Stimulated activated CD8-positive, alpha-beta memory T cell treated with anti-CD3 and anti-CD28 coated beads, Interleukin-2, amount 100 ng/mL, for 1 hour (primary cell): ENCODE results near the gene EXOSC7.
"Not testable (repeated sequence)": the region's sequence is repeated elsewhere in the genome, so short reads cannot be mapped to it uniquely, and the experiment has no call there.

Source experiments
- DNase-seq, 2 donors: peaks; one replicate each; pipeline ENCODE4 v3.0.0-alpha.2; 2020; ENCODE audit warnings: low read depth in 2 of 2

The EXOSC7 gene

GRCh38 chr3:44962621-44963393, 13.2 kb upstream of the EXOSC7 start:
- DNase-seq = no peak

GRCh38 chr3:44963571-44964325, 12.3 kb upstream of the EXOSC7 start:
- no peak for DNase-seq

- no peak for DNase-seq
These were observed 10.9 kb upstream of the EXOSC7 start for GRCh38 chr3:44965165-44965564.

GRCh38 chr3:44966795-44967278, 9.2 kb upstream of the EXOSC7 start:
- no peak for DNase-seq

- DNase-seq = no peak
These were observed 7.6 kb upstream of the EXOSC7 start for GRCh38 chr3:44968447-44968858.

- DNase-seq = no peak
These were observed 6.8 kb upstream of the EXOSC7 start for GRCh38 chr3:44969154-44969827.

- no peak for DNase-seq
These were observed 6.2 kb upstream of the EXOSC7 start for GRCh38 chr3:44969828-44970179.

- DNase-seq = no peak
These were observed 5.0 kb upstream of the EXOSC7 start for GRCh38 chr3:44970926-44971490.

- DNase-seq = no peak
These were observed 1.6 kb upstream of the EXOSC7 start for GRCh38 chr3:44974416-44974815.

GRCh38 chr3:44981220-44981619, 5.2 kb downstream of the EXOSC7 start:
- DNase-seq = no peak

GRCh38 chr3:44981751-44982150, 5.7 kb downstream of the EXOSC7 start:
- no peak for DNase-seq

- no peak for DNase-seq
These were observed 6.8 kb downstream of the EXOSC7 start for GRCh38 chr3:44982817-44983216.

GRCh38 chr3:44983484-44983941, 7.5 kb downstream of the EXOSC7 start:
- no peak for DNase-seq

GRCh38 chr3:44984335-44984734, 8.3 kb downstream of the EXOSC7 start:
- DNase-seq = no peak

GRCh38 chr3:44986330-44986729, 10.3 kb downstream of the EXOSC7 start:
- DNase-seq = not testable (repeated sequence)

- DNase-seq = no peak
These were observed 11.3 kb downstream of the EXOSC7 start for GRCh38 chr3:44987332-44987731.

- DNase-seq = no peak
These were observed 12.0 kb downstream of the EXOSC7 start for GRCh38 chr3:44988073-44988472.

- DNase-seq = no peak
These were observed 13.1 kb downstream of the EXOSC7 start for GRCh38 chr3:44989141-44989540.

- no peak for DNase-seq
These were observed 13.8 kb downstream of the EXOSC7 start for GRCh38 chr3:44989636-44990373.

GRCh38 chr3:44991326-44991725, 15.3 kb downstream of the EXOSC7 start:
- no peak for DNase-seq
